H1 (cell line): ENCODE results near the gene TRAF6. TPM values are rescaled to one million over a fixed set of nuclear protein-coding genes. Genes with fewer than 3 reads are reported as not detected.

Source experiments
- CTCF ChIA-PET: fragments of 300-600 bp; sonication (Branson Sonifier 250); formaldehyde crosslinking; loops from one replicate; lab custom pipeline; 2021; ENCODE audit not compliant: partially characterized antibody; lab: Charles Lee
- POLR2A ChIA-PET: fragments of 300-600 bp; sonication (Branson Sonifier 250); formaldehyde crosslinking; loops from one replicate; lab custom pipeline; 2021; ENCODE audit warnings: inconsistent platforms; ENCODE audit not compliant: partially characterized antibody; lab: Charles Lee
- DNase-seq, 2 experiments: peaks; one replicate each; pipeline versions ENCODE4 v3.0.0 to v3.0.0-alpha.2; 2010 to 2022; ENCODE audit warnings: low spot score in 2 of 2, low read depth in 1 of 2, mixed read lengths in 1 of 2
- FAIRE-seq: peaks from 2 replicates; lab custom pipeline; 2011; peaks lifted over from hg19 to GRCh38; lab: Jason Lieb, UNC
- H2AFZ ChIP-seq: 2 replicates; pipeline ENCODE4 v1.8.1; 2012; ENCODE audit warnings: low read length, inconsistent platforms
- H2AK5ac ChIP-seq: 2 replicates; pipeline ENCODE4 v1.6.1; 2013; ENCODE audit warnings: low read depth, low read length
- H2BK120ac ChIP-seq: replicated peaks from 2 replicates; pipeline ENCODE3; 2013; ENCODE audit warnings: low read depth, low read length, inconsistent platforms
- H2BK12ac ChIP-seq: 2 replicates; pipeline ENCODE4 v1.6.1; 2013; ENCODE audit warnings: low read depth, low read length
- H2BK15ac ChIP-seq: 2 replicates; pipeline ENCODE4 v1.6.1; 2013; ENCODE audit warnings: low read length
- H2BK20ac ChIP-seq: 2 replicates; pipeline ENCODE4 v1.6.1; 2013; ENCODE audit warnings: low read length
- H2BK5ac ChIP-seq: 2 replicates; pipeline ENCODE4 v1.6.1; 2013; ENCODE audit warnings: low read depth, low read length
- H3K14ac ChIP-seq: 2 replicates; pipeline ENCODE4 v1.6.1; 2013; ENCODE audit warnings: inconsistent platforms; ENCODE audit not compliant: insufficient read length
- H3K18ac ChIP-seq: 2 replicates; pipeline ENCODE4 v1.6.1; 2013; ENCODE audit warnings: low read length; ENCODE audit errors: extremely low read depth
- H3K23ac ChIP-seq: 2 replicates; pipeline ENCODE4 v1.6.1; 2013; ENCODE audit warnings: inconsistent platforms; ENCODE audit not compliant: insufficient read length
- H3K23me2 ChIP-seq: 2 replicates; pipeline ENCODE4 v1.6.1; 2013; ENCODE audit warnings: low read depth, low read length
- H3K27ac ChIP-seq: 2 replicates; pipeline ENCODE4 v1.6.1; 2011; ENCODE audit warnings: low read depth, low read length, inconsistent platforms
- H3K27me3 ChIP-seq, 4 experiments: replicated peaks in 1 of 4; 1 replicate in 1 of 4; 2 replicates in 3 of 4; pipeline versions ENCODE4 v1.6.1 to v1.8.1; 2011 to 2013; ENCODE audit warnings: low read length in 3 of 4, mild to moderate bottlenecking in 3 of 4, inconsistent platforms in 2 of 4, mixed read lengths in 2 of 4, moderate library complexity in 1 of 4; ENCODE audit not compliant: control insufficient read depth in 3 of 4, insufficient read depth in 3 of 4; ENCODE audit errors: extremely low read depth in 1 of 4
- H3K36me3 ChIP-seq, 4 experiments: 2 replicates each; pipeline versions ENCODE4 v1.6.1 to v1.8.1; 2011 to 2013; ENCODE audit warnings: mild to moderate bottlenecking in 4 of 4, low read length in 3 of 4, moderate library complexity in 2 of 4, control low read depth in 1 of 4, inconsistent platforms in 1 of 4; ENCODE audit not compliant: insufficient read depth in 4 of 4, control insufficient read depth in 2 of 4
- H3K4ac ChIP-seq: replicated peaks from 2 replicates; pipeline ENCODE3; 2013; ENCODE audit warnings: low read length, low read depth, mixed read lengths, inconsistent platforms; ENCODE audit not compliant: insufficient read length
- H3K4me1 ChIP-seq, 4 experiments: replicated peaks in 1 of 4; 1 replicate in 1 of 4; 2 replicates in 3 of 4; pipeline versions ENCODE4 v1.6.1 to v1.8.1; 2011 to 2013; ENCODE audit warnings: low read length in 3 of 4, inconsistent platforms in 2 of 4, mixed read lengths in 1 of 4; ENCODE audit not compliant: insufficient read depth in 4 of 4, control insufficient read depth in 3 of 4
- H3K4me2 ChIP-seq, 2 experiments: 2 replicates each; pipeline versions ENCODE4 v1.6.1 to v1.8.1; 2011 to 2013; ENCODE audit warnings: low read depth in 2 of 2, low read length in 2 of 2, control low read depth in 1 of 2, inconsistent platforms in 1 of 2, mild to moderate bottlenecking in 1 of 2; ENCODE audit not compliant: insufficient read depth in 1 of 2
- H3K4me3 ChIP-seq, 4 experiments: fragments of 200-600, 300-600 bp in 1 of 4; sonication (generic), shearing (Covaris generic), sonication (Bioruptor Twin) in 1 of 4; 2 replicates each; pipeline versions ENCODE4 v1.5.1 to v1.8.1; 2011 to 2016; ENCODE audit warnings: low read length in 4 of 4, low read depth in 3 of 4, control low read depth in 2 of 4, inconsistent platforms in 2 of 4, mild to moderate bottlenecking in 2 of 4, mixed read lengths in 1 of 4, moderate library complexity in 1 of 4; ENCODE audit not compliant: insufficient read depth in 2 of 4; ENCODE audit errors: extremely low read depth in 1 of 4
- H3K56ac ChIP-seq: replicated peaks from 2 replicates; pipeline ENCODE3; 2013; ENCODE audit warnings: low read depth, mild to moderate bottlenecking, mixed read lengths, low read length, inconsistent platforms; ENCODE audit not compliant: insufficient read length
- H3K79me1 ChIP-seq: 2 replicates; pipeline ENCODE4 v1.6.1; 2013; ENCODE audit warnings: low read depth, low read length, control low read depth
- H3K79me2 ChIP-seq, 2 experiments: 2 replicates each; pipeline versions ENCODE4 v1.6.1 to v1.8.1; 2012 to 2013; ENCODE audit warnings: low read length in 2 of 2, mild to moderate bottlenecking in 2 of 2, inconsistent platforms in 1 of 2; ENCODE audit not compliant: insufficient read depth in 2 of 2, control insufficient read depth in 1 of 2
- H3K9ac ChIP-seq, 4 experiments: replicated peaks in 1 of 4; 1 replicate in 1 of 4; 2 replicates in 3 of 4; pipeline versions ENCODE4 v1.6.1 to v1.8.1; 2011 to 2013; ENCODE audit warnings: low read depth in 3 of 4, low read length in 3 of 4, control low read depth in 2 of 4, mild to moderate bottlenecking in 2 of 4, moderate library complexity in 2 of 4, inconsistent platforms in 1 of 4; ENCODE audit errors: extremely low read depth in 1 of 4
- H3K9me3 ChIP-seq, 2 experiments: 2 replicates each; pipeline versions ENCODE4 v1.6.1 to v1.8.1; 2012 to 2013; ENCODE audit warnings: mild to moderate bottlenecking in 2 of 2, moderate library complexity in 2 of 2, control low read depth in 1 of 2, inconsistent platforms in 1 of 2, low read depth in 1 of 2, low read length in 1 of 2, mixed read lengths in 1 of 2; ENCODE audit not compliant: insufficient read depth in 2 of 2
- H4K20me1 ChIP-seq, 2 experiments: replicated peaks in 1 of 2; 2 replicates each; pipeline versions ENCODE3 to v1.8.1; 2011 to 2013; ENCODE audit warnings: inconsistent platforms in 2 of 2, low read length in 2 of 2, mild to moderate bottlenecking in 1 of 2; ENCODE audit not compliant: insufficient read depth in 2 of 2, control insufficient read depth in 1 of 2
- H4K5ac ChIP-seq: 2 replicates; pipeline ENCODE4 v1.6.1; 2013; ENCODE audit warnings: low read length, low read depth, mixed read lengths, inconsistent platforms; ENCODE audit not compliant: insufficient read length
- H4K8ac ChIP-seq: 2 replicates; pipeline ENCODE4 v1.8.0; 2013; ENCODE audit warnings: mild to moderate bottlenecking, moderate library complexity, low read length, inconsistent platforms; ENCODE audit not compliant: insufficient read depth; ENCODE audit errors: extremely low read depth
- H4K91ac ChIP-seq: replicated peaks from 2 replicates; pipeline ENCODE3; 2013; ENCODE audit warnings: low read length, mixed read lengths, inconsistent platforms; ENCODE audit not compliant: insufficient read length
- ASH2L ChIP-seq: fragments of 200-600, 300-600 bp; sonication (generic); IDR thresholded peaks from one replicate; pipeline ENCODE4 v1.7.1; 2017; ENCODE audit warnings: low read length
- MAX ChIP-seq: IDR thresholded peaks from 2 replicates; pipeline ENCODE4 v1.6.1; 2012; ENCODE audit warnings: inconsistent platforms
- SP4 ChIP-seq: IDR thresholded peaks from 2 replicates; pipeline ENCODE4 v1.6.1; 2012; ENCODE audit warnings: low read length, inconsistent platforms
- SUZ12 ChIP-seq: fragments of 200-600 bp; sonication (generic); IDR thresholded peaks from 2 replicates; pipeline ENCODE4 v1.6.1; 2012; ENCODE audit warnings: mild to moderate bottlenecking, inconsistent platforms, low read length, moderate library complexity, mixed read lengths
- TAF1 ChIP-seq: IDR thresholded peaks from 2 replicates; pipeline ENCODE4 v1.6.1; 2011; ENCODE audit warnings: mild to moderate bottlenecking, low read depth, low read length
- WGBS, 2 experiments: shearing (Covaris generic) in 1 of 2; methylation state at CpG; one replicate each; pipeline versions ENCODE4 v1.1.6 to v1.1.7; 2013 to 2015; ENCODE audit warnings: low lambda C conversion rate in 2 of 2, mixed read lengths in 2 of 2, inconsistent platforms in 1 of 2, low coverage in 1 of 2, missing lambda C conversion rate in 1 of 2; ENCODE audit not compliant: insufficient replicate concordance in 2 of 2, insufficient coverage in 1 of 2, insufficient read length in 1 of 2; ENCODE audit errors: extremely low coverage in 1 of 2, missing lambda C conversion rate in 1 of 2; 5-methylcytosine and 5-hydroxymethylcytosine counted together
- long read RNA-seq, 2 experiments: library from RNA in 1 of 2; library from capped mRNA in 1 of 2; stranded (forward); transcript quantifications; one replicate each; pipeline ENCODE4 v2.0.0, GENCODE V29; 2021; ENCODE audit warnings: inconsistent platforms in 1 of 2
- polyA minus RNA-seq, 3 experiments: library from RNA; depleted of rRNA, polyadenylated mRNA; stranded (reverse); fragments of >200 nt; gene quantifications; 1 replicate in 2 of 3; 2 replicates in 1 of 3; pipeline ENCODE4 v1.2.3, GENCODE V29; 2011
- polyA plus RNA-seq, 7 experiments: library from polyadenylated mRNA; depleted of rRNA in 3 of 7; stranded (reverse) in 5 of 7; unstranded in 2 of 7; fragments of >200 nt in 5 of 7; fragments of 200-250 nt in 2 of 7; gene quantifications; 1 replicate in 5 of 7; 2 replicates in 1 of 7; 4 replicates in 1 of 7; pipeline versions ENCODE4 v1.2.1 to v1.2.3, GENCODE V29; 2011 to 2013; ENCODE audit warnings: missing spikeins in 2 of 7, mixed read lengths in 2 of 7
- total RNA-seq: library from RNA; stranded (reverse); fragmentation: NEBNext Ultra II Directional; extraction: Animal tissue kit (Norgen Biotek cat#: 25700); gene quantifications from 2 replicates; pipeline ENCODE4 v1.2.1, GENCODE V29; 2021

TRAF6 gene, protein sequence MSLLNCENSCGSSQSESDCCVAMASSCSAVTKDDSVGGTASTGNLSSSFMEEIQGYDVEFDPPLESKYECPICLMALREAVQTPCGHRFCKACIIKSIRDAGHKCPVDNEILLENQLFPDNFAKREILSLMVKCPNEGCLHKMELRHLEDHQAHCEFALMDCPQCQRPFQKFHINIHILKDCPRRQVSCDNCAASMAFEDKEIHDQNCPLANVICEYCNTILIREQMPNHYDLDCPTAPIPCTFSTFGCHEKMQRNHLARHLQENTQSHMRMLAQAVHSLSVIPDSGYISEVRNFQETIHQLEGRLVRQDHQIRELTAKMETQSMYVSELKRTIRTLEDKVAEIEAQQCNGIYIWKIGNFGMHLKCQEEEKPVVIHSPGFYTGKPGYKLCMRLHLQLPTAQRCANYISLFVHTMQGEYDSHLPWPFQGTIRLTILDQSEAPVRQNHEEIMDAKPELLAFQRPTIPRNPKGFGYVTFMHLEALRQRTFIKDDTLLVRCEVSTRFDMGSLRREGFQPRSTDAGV
- total RNA-seq (8.8 and 9.4 TPM in 2 replicates), polyA plus RNA-seq (2011; rRNA removed) (2.6 and 4.6 TPM in 2 replicates), polyA minus RNA-seq (2011; rRNA and poly(A)+ RNA removed) (10.4 and 13.4 TPM in 2 replicates)
- 3.7 TPM for polyA plus RNA-seq (2011; cell fraction: cytosol; rRNA removed)
- polyA plus RNA-seq (2011; cell fraction: nucleus; rRNA removed), result 5.2 TPM
- 4.2 to 5.0 TPM (median 4.5 TPM) in 4 replicates for polyA plus RNA-seq (2012, experiment 1 of 2)
- polyA plus RNA-seq (2012, experiment 2 of 2), result 0.45 TPM
- 4.4 TPM for polyA plus RNA-seq (2013, experiment 1 of 2)
- polyA plus RNA-seq (2013, experiment 2 of 2), result 4.3 TPM
- polyA minus RNA-seq (2011; cell fraction: cytosol; rRNA and poly(A)+ RNA removed), result 4.9 TPM
- 11.3 TPM for polyA minus RNA-seq (2011; cell fraction: nucleus; rRNA and poly(A)+ RNA removed)
- long read RNA-seq, experiment 1, partial matches to known transcripts, result 1 of 6 reads
- long read RNA-seq, experiment 1, other reads (novel, unspliced or antisense), result 5 of 6 reads
- long read RNA-seq, experiment 2, full-length matches to known transcripts, result 1 of 1 reads
- long read RNA-seq, experiment 2, partial matches to known transcripts, result 0 of 1 reads
- long read RNA-seq, experiment 2, other reads (novel, unspliced or antisense), result 0 of 1 reads

GRCh38 chr11:36509694-36510593, at the start of gene TRAF6:
Gene TRAF6 (minus strand): TSS chr11:36510272. CDS start chr11:36501515, 8,757 bp downstream.
- Histone ChIP-seq H3K4me3 (peak within 1 kb of the TSS; percentile 95 to 96 (median 96)), H3K4me2 (peak within 1 kb of the TSS; percentile 53 to 78), H2AK5ac (no peak within 1 kb of the TSS), H4K8ac (peak within 1 kb of the TSS; percentile 84), H4K20me1 (peaks cover 0 to 9% of the 10 kb centered on the region in 2 experiments), H3K23ac (no peak within 1 kb of the TSS), H3K36me3 (no peaks in the 10 kb centered on the region), H4K5ac (peak within 1 kb of the TSS; percentile 99), H3K9me3 (no peaks in the 10 kb centered on the region), H2BK12ac (peak within 1 kb of the TSS; percentile 90; the same call in 1 of the 2 replicates), H3K4ac (peak within 1 kb of the TSS; percentile 97), H2BK120ac (no peak within 1 kb of the TSS), H3K27ac (peak within 1 kb of the TSS; percentile 87; the same call in 1 of the 2 replicates), H3K23me2 (peaks cover 2% of the 10 kb centered on the region; the same call in 1 of the 2 replicates), H2BK15ac (peak within 1 kb of the TSS; percentile 100), H4K91ac (peak within 1 kb of the TSS; percentile 100), H2AFZ (peak within 1 kb of the TSS; percentile 98), H3K56ac (peak within 1 kb of the TSS; percentile 95), H3K18ac (peak within 1 kb of the TSS; percentile 100), H2BK5ac (peak within 1 kb of the TSS; percentile 99; the same call in 1 of the 2 replicates), H3K27me3 (no peaks in the 10 kb centered on the region; a peak in 2 of 7 replicates), H3K79me2 (0 out of 4 replicates have a peak, but pooled peaks cover 0 to 6% of the 10 kb centered on the region in 2 experiments), H3K14ac (no peak within 1 kb of the TSS), H2BK20ac (no peak within 1 kb of the TSS), H3K9ac (peak within 1 kb of the TSS; percentile 73 to 93 (median 85)), H3K79me1 (no peaks in the 10 kb centered on the region; the same call in 1 of the 2 replicates), H3K4me1 (no peaks in the 10 kb centered on the region; a peak in 2 of 7 replicates)
- no peak for FAIRE-seq
- ChIA-PET CTCF (interaction anchor here (0.6 to 1.8 kb wide), 12 partner anchors 9 to 939 kb away, joined by 3 to 8 read pairs (median 4); no protein-coding TSS in a partner anchor), POLR2A (interaction anchor here (0.8 to 2.0 kb wide), 2 partner anchors 17 to 20 kb away, joined by 3 to 7 read pairs; no protein-coding TSS in a partner anchor)
- 1% methylated on average over 64 of the region's 81 CpGs; no CpG with 5 or more reads in 1 of the 2 experiments for WGBS, 2 experiments
- peak; percentile 43 to 98 for DNase-seq
- TF ChIP-seq SUZ12 (no peak), MAX (peak; percentile 69), SP4 (no peak), ASH2L (peak; percentile 99), TAF1 (peak; percentile 88)
